HEK293T (cell line): Measurements from ENCODE around the gene TIMP3.

Experiments used
- BHLHE40 ChIP-seq: fragments of 450-650 bp; IDR thresholded peaks from 2 replicates; pipeline ENCODE4 v1.6.1; 2016; ENCODE audit warnings: mild to moderate bottlenecking, moderate library complexity, borderline replicate concordance
- CTBP1 ChIP-seq: fragments of 450-650 bp; IDR thresholded peaks from 2 replicates; pipeline ENCODE4 v1.6.1; 2016; ENCODE audit warnings: borderline replicate concordance
- ELF4 ChIP-seq: fragments of 450-650 bp; IDR thresholded peaks from 2 replicates; pipeline ENCODE4 v1.6.1; 2017; ENCODE audit warnings: antibody characterized with exemption
- FOXK2 ChIP-seq: fragments of 450-650 bp; IDR thresholded peaks from 2 replicates; pipeline ENCODE4 v1.6.1; 2016; ENCODE audit warnings: mild to moderate bottlenecking
- FOXM1 ChIP-seq: fragments of 450-650 bp; IDR thresholded peaks from 2 replicates; pipeline ENCODE4 v1.6.1; 2017; ENCODE audit warnings: mild to moderate bottlenecking, borderline replicate concordance
- NFRKB ChIP-seq: fragments of 450-650 bp; IDR thresholded peaks from 2 replicates; pipeline ENCODE4 v1.6.1; 2016; ENCODE audit warnings: mild to moderate bottlenecking, moderate library complexity
- SP1 ChIP-seq: fragments of 450-650 bp; IDR thresholded peaks from 2 replicates; pipeline ENCODE4 v1.6.1; 2017
- SUZ12 ChIP-seq: fragments of 450-650 bp; IDR thresholded peaks from 2 replicates; pipeline ENCODE4 v1.6.1; 2016; ENCODE audit warnings: mild to moderate bottlenecking
- TARDBP ChIP-seq: fragments of 450-650 bp; IDR thresholded peaks from 2 replicates; pipeline ENCODE4 v1.6.1; 2016
- ZNF384 ChIP-seq: fragments of 450-650 bp; IDR thresholded peaks from 2 replicates; pipeline ENCODE4 v1.6.1; 2016

GRCh38 chr22:32791056-32791455, 10.4 kb upstream of the TIMP3 start:
- TF ChIP-seq FOXM1, result no peak
- TF ChIP-seq SP1, result no peak
- no peak for TF ChIP-seq TARDBP
- no peak for TF ChIP-seq ZNF384
- no peak for TF ChIP-seq SUZ12
- no peak for TF ChIP-seq FOXK2
- no peak for TF ChIP-seq CTBP1
- no peak for TF ChIP-seq NFRKB
- TF ChIP-seq BHLHE40, result no peak
- no peak for TF ChIP-seq ELF4
